Gastroesophageal sphincter (tissue), 3 donors: Measurements from ENCODE around the gene SDK1.

Experiments
- CTCF ChIP-seq, 4 experiments: fragments of 200-600 bp in 2 of 4; fragments of 450-650 bp in 2 of 4; sonication (generic) in 1 of 4; IDR thresholded peaks; one replicate each; pipeline ENCODE4 v1.5.1; 2017 to 2019; ENCODE audit warnings: antibody characterized with exemption in 4 of 4, mild to moderate bottlenecking in 2 of 4, moderate library complexity in 2 of 4
- EP300 ChIP-seq: sonication (generic); formaldehyde crosslinking; IDR thresholded peaks from one replicate; pipeline ENCODE4 v1.6.1; 2017; ENCODE audit warnings: antibody characterized with exemption, mild to moderate bottlenecking
- POLR2A ChIP-seq, 2 donors: fragments of 450-650 bp; IDR thresholded peaks; one replicate each; pipeline ENCODE4 v1.6.1; 2017; ENCODE audit warnings: antibody characterized with exemption in 2 of 2, mild to moderate bottlenecking in 2 of 2, moderate library complexity in 1 of 2

GRCh38 chr7:3494947-3495346, 193.9 kb downstream of the SDK1 start:
- TF ChIP-seq EP300, result no peak
- TF ChIP-seq CTCF (IDR thresholded peaks at IDR 0.05), result no peak
- TF ChIP-seq POLR2A (IDR thresholded peaks at IDR 0.05), result no peak
